GM21390 (cell line): Measurements from ENCODE around the gene ZNF618.

ENCODE experiments used
- ATAC-seq: cut with Tn5 transposase; IDR thresholded peaks from one replicate; pipeline ENCODE4 v1.9.1; 2021; ENCODE audit not compliant: unreplicated experiment

ZNF618 gene

GRCh38 chr9:114016101-114016500, 140.0 kb downstream of the ZNF618 start:
- ATAC-seq, result no peak

GRCh38 chr9:114016629-114017423, 140.7 kb downstream of the ZNF618 start:
- ATAC-seq, result no peak

- ATAC-seq, result no peak
Measured at GRCh38 chr9:114017741-114018715, 141.9 kb downstream of the ZNF618 start.

GRCh38 chr9:114021578-114021977, 145.5 kb downstream of the ZNF618 start:
- no peak for ATAC-seq

GRCh38 chr9:114023961-114024360, 147.9 kb downstream of the ZNF618 start:
- ATAC-seq, result no peak

GRCh38 chr9:114025196-114025753, 149.2 kb downstream of the ZNF618 start:
- ATAC-seq, result no peak

GRCh38 chr9:114025760-114026159, 149.7 kb downstream of the ZNF618 start:
- no peak for ATAC-seq

GRCh38 chr9:114026335-114026734, 150.2 kb downstream of the ZNF618 start:
- ATAC-seq, result no peak

- ATAC-seq, result no peak
Measured at GRCh38 chr9:114027159-114027862, 151.2 kb downstream of the ZNF618 start.

GRCh38 chr9:114027863-114028465, 151.9 kb downstream of the ZNF618 start:
- ATAC-seq, result no peak

- no peak for ATAC-seq
Measured at GRCh38 chr9:114028646-114029045, 152.5 kb downstream of the ZNF618 start.

- ATAC-seq, result no peak
Measured at GRCh38 chr9:114029311-114030170, 153.4 kb downstream of the ZNF618 start.

- no peak for ATAC-seq
Measured at GRCh38 chr9:114030364-114030763, 154.3 kb downstream of the ZNF618 start.

- ATAC-seq, result no peak
Measured at GRCh38 chr9:114031037-114031630, 155.0 kb downstream of the ZNF618 start.

- no peak for ATAC-seq
Measured at GRCh38 chr9:114031948-114032840, 156.1 kb downstream of the ZNF618 start.

- no peak for ATAC-seq
Measured at GRCh38 chr9:114033397-114034103, 157.4 kb downstream of the ZNF618 start.

- no peak for ATAC-seq
Measured at GRCh38 chr9:114034196-114034595, 158.1 kb downstream of the ZNF618 start.

- no peak for ATAC-seq
Measured at GRCh38 chr9:114034661-114035062, 158.6 kb downstream of the ZNF618 start.
